Osteocyte (in vitro differentiated cells): Measurements from ENCODE around the gene TMEM179. TPM values are rescaled to one million over a fixed set of nuclear protein-coding genes. Genes with fewer than 3 reads are reported as not detected.

ENCODE experiments used
- DNase-seq: peaks from one replicate; pipeline ENCODE4 v3.0.0; 2021; ENCODE audit warnings: mixed read lengths; ENCODE audit not compliant: unreplicated experiment; ENCODE audit errors: extremely low spot score
- H3K27ac Mint-ChIP-seq: one replicate; pipeline ENCODE4 v1.8.0; 2021; ENCODE audit warnings: mild to moderate bottlenecking, mixed read lengths; ENCODE audit not compliant: unreplicated experiment
- H3K27me3 Mint-ChIP-seq: one replicate; pipeline ENCODE4 v1.8.0; 2021; ENCODE audit warnings: mixed read lengths; ENCODE audit not compliant: unreplicated experiment
- H3K36me3 Mint-ChIP-seq: one replicate; pipeline ENCODE4 v1.8.0; 2021; ENCODE audit warnings: mixed read lengths; ENCODE audit not compliant: unreplicated experiment
- H3K4me1 Mint-ChIP-seq: one replicate; pipeline ENCODE4 v1.8.0; 2021; ENCODE audit warnings: mixed read lengths; ENCODE audit not compliant: unreplicated experiment
- H3K4me3 Mint-ChIP-seq: one replicate; pipeline ENCODE4 v1.8.0; 2021; ENCODE audit warnings: mild to moderate bottlenecking, moderate library complexity, mixed read lengths; ENCODE audit not compliant: unreplicated experiment
- H3K9me3 Mint-ChIP-seq: one replicate; pipeline ENCODE4 v1.8.0; 2021; ENCODE audit warnings: mixed read lengths; ENCODE audit not compliant: unreplicated experiment
- CTCF ChIP-seq: fragments of 200-600 bp; sonication (generic); IDR thresholded peaks from 2 replicates; pipeline ENCODE4 v1.5.0; 2021; ENCODE audit warnings: antibody characterized with exemption, mild to moderate bottlenecking, moderate library complexity
- total RNA-seq: library from RNA; stranded (reverse); gene quantifications from 2 replicates; pipeline ENCODE4 v1.2.1, GENCODE V29; 2021

The TMEM179 gene
- total RNA-seq, 1 donor from 2014 or later = not detected

GRCh38 chr14:104573930-104574329 lies 30.6 kb downstream of the TMEM179 start:
- H3K36me3 Mint-ChIP-seq = no peaks in the 10 kb centered on the region
- H3K4me3 Mint-ChIP-seq = no peak overlapping the region
- DNase-seq = no peak
- no peak for TF ChIP-seq CTCF
- no peaks in the 10 kb centered on the region for H3K4me1 Mint-ChIP-seq
- no peak overlapping the region for H3K27ac Mint-ChIP-seq
- peaks cover 3% of the 10 kb centered on the region for H3K27me3 Mint-ChIP-seq
- no peaks in the 10 kb centered on the region for H3K9me3 Mint-ChIP-seq

DNA sequence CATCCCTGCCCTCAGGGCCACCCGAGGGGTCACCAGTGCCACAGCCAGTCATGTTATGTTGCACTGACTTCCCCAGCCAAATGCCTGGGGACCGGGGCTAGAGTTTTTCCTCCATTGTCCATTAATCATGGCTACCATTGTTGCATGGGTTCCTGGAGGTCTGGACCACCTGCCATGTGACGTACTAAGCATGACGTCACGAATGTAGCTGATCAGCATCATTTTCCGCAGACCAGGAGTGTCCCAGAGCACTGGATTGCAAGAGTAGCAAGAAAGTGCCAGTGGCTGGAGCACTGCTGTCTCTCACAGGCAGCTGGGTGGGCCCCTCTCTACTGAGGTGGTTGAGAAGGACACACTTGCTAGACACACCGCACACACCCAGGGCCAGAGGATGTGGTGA lies 31.9 kb downstream of the TMEM179 start:
- Mint-ChIP-seq H3K27me3 (peaks cover 3% of the 10 kb centered on the region), H3K4me3 (no peak overlapping the region), H3K4me1 (no peaks in the 10 kb centered on the region), H3K9me3 (no peaks in the 10 kb centered on the region), H3K36me3 (no peaks in the 10 kb centered on the region), H3K27ac (no peak overlapping the region)
- TF ChIP-seq CTCF = no peak
- DNase-seq = no peak

DNA sequence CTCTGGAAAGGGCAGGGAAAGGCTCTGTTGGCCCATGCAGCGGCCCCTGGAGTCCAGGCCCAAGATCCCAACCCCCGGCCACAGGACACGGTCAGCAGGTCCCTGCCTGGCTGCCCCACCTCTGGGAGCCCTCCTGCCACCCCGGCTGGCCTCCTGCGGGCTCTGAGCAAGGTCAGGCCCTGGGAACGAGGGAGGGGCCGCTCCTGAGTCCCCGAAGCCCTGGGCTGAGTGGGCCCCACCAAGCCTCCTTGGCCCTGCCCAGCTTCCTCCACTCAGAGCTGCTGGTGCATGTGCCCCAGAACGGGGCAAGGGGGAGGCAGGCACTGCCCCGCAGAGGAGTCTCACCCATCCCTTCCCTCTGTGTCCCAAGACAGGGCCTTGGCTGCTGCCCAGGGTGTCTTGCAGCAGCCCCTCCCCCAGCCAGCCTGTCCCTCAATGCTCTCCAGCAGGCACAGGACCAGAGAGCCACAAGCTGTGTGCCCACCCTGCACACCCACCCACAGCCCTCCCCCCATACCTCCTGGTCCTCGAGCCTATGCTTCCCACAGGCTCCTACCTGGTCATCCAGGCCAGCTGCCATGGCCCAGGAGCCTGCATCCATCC lies 32.4 kb downstream of the TMEM179 start:
- no peaks in the 10 kb centered on the region for H3K9me3 Mint-ChIP-seq

GRCh38 chr14:104571246-104571645 lies 33.3 kb downstream of the TMEM179 start:
- no peak for DNase-seq
- Mint-ChIP-seq H3K36me3 (no peaks in the 10 kb centered on the region), H3K27ac (no peak overlapping the region), H3K4me3 (no peak overlapping the region), H3K9me3 (no peaks in the 10 kb centered on the region), H3K27me3 (peaks cover 3% of the 10 kb centered on the region), H3K4me1 (no peaks in the 10 kb centered on the region)
- TF ChIP-seq CTCF = no peak

More for the DNA sequence above, 32.4 kb downstream of the TMEM179 start:
- no peak for TF ChIP-seq CTCF
- DNase-seq = no peak
- no peak overlapping the region for H3K27ac Mint-ChIP-seq
- no peaks in the 10 kb centered on the region for H3K4me1 Mint-ChIP-seq
- no peaks in the 10 kb centered on the region for H3K36me3 Mint-ChIP-seq
- H3K4me3 Mint-ChIP-seq = no peak overlapping the region
- peaks cover 3% of the 10 kb centered on the region for H3K27me3 Mint-ChIP-seq

GRCh38 chr14:104569435-104569834 lies 35.1 kb downstream of the TMEM179 start:
- TF ChIP-seq CTCF = no peak
- no peak overlapping the region for H3K4me3 Mint-ChIP-seq
- no peak for DNase-seq
- H3K4me1 Mint-ChIP-seq = no peaks in the 10 kb centered on the region
- H3K27me3 Mint-ChIP-seq = peaks cover 8% of the 10 kb centered on the region
- H3K36me3 Mint-ChIP-seq = no peaks in the 10 kb centered on the region
- no peaks in the 10 kb centered on the region for H3K9me3 Mint-ChIP-seq
- no peak overlapping the region for H3K27ac Mint-ChIP-seq
